ENCODE results near the gene FRRS1.

- TF ChIP-seq, protein P1, sequence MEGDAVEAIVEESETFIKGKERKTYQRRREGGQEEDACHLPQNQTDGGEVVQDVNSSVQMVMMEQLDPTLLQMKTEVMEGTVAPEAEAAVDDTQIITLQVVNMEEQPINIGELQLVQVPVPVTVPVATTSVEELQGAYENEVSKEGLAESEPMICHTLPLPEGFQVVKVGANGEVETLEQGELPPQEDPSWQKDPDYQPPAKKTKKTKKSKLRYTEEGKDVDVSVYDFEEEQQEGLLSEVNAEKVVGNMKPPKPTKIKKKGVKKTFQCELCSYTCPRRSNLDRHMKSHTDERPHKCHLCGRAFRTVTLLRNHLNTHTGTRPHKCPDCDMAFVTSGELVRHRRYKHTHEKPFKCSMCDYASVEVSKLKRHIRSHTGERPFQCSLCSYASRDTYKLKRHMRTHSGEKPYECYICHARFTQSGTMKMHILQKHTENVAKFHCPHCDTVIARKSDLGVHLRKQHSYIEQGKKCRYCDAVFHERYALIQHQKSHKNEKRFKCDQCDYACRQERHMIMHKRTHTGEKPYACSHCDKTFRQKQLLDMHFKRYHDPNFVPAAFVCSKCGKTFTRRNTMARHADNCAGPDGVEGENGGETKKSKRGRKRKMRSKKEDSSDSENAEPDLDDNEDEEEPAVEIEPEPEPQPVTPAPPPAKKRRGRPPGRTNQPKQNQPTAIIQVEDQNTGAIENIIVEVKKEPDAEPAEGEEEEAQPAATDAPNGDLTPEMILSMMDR (IDR thresholded peaks at IDR 0.05) = no peak
- no peak for TF ChIP-seq POLR2A (IDR thresholded peaks at IDR 0.05)
These were observed 14.4 kb downstream of the FRRS1 start for GRCh38 chr1:99751877-99752504.

Measured in right lobe of liver (tissue), 4 donors.